Fibroblast of skin of back (primary cell): Measurements from ENCODE around the gene DEFB129.
"Not testable (repeated sequence)": the region's sequence is repeated elsewhere in the genome, so short reads cannot be mapped to it uniquely, and the experiment has no call there.

Experiments
- DNase-seq: peaks from one replicate; pipeline ENCODE4 v3.0.0-alpha.2; 2013

Gene DEFB129

DNA sequence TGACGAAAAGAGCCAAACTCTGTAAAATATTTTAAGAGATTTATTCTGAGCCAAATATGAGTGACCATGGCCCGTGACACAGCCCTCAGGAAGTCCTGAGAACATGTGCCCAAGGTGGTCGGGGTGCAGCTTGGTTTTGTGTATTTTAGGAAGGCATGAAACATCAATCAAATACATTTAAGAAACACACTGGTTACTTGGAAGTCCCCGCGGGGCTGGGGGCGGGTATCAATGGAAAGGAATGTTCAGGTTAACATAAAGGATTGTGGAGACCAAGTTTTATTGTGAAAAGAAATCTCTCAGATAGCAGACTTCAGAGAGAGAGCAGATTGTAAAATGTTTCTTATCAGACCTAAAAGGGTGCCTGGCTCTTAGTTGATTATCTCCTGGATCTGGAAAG, 26.4 kb downstream of the DEFB129 start:
- DNase-seq: not testable (repeated sequence)

- no peak for DNase-seq
These were observed 30.4 kb downstream of the DEFB129 start, which contains the start of gene DEFB132 for GRCh38 chr20:257419-257818. TSS of gene DEFB132 (plus strand) at chr20:257724. CDS start at chr20:257779, 55 bp downstream.

- DNase-seq: no peak
These were observed 31.3 kb downstream of the DEFB129 start for GRCh38 chr20:258269-258858.

- peak; percentile 15 for DNase-seq
These were observed 31.9 kb downstream of the DEFB129 start for GRCh38 chr20:258963-259362.

DNA sequence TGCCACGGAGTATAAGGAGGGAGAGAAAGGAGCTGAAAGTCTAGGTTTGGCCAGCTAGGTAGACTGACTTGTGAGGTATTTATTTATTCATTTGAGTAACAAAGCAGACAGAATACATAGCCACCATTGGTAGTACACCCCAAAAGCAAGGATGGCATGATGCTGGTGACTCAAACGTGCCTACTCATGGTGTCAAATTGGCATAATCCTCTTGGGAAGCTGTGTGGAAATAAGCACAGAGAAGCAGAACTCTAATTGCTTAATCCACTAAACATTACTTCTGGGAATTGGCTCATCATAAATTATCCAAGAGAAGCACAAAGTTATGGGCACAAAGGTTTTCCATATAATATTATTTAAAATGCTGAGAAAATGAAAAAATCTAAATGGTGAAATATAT, 32.9 kb downstream of the DEFB129 start:
- no peak for DNase-seq

- DNase-seq: no peak
These were observed 36.6 kb downstream of the DEFB129 start for GRCh38 chr20:263701-264100.

GRCh38 chr20:266596-267562, 39.8 kb downstream of the DEFB129 start:
- peak; percentile 62 for DNase-seq

DNA sequence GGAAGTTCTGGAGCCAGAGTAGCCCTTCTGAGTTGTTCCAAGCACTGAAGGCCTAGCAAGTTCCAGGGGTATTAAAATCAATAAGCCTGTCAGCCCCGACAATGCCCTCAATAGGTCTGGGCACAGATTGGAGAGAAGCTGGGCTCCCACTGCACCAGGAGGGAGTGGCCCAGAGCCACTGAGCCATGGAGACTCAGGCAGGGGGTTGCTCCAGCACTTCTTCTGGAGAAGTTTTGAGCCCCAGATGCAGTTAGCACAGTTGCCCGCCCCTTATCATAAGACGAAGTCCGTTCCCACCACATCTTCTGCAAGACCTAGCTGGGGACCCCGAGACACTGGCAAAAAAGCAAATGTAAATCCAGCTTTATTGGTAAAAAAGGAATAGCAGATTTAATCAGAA, 43.5 kb downstream of the DEFB129 start:
- DNase-seq: no peak

DNA sequence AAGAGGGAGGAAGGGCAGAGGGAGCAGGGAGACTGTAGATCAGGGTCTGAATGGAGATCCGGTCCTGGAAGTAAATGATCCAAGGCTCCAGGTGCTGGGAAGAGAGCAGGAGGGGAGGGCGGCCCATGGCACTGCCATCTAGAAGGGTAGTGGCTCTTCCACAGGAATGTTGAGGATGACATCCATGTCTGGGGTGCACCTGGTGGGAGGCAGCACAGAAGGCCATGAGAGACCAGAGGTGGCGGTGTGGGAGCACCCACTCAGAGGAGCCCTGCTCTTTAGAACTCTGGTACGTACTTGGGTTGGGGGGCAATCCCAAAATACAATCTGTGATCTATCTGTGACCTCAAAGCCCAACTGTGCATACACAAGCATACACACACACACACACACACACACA, 44.0 kb downstream of the DEFB129 start:
- DNase-seq: no peak

GRCh38 chr20:271528-271927, 44.5 kb downstream of the DEFB129 start:
- no peak for DNase-seq

- DNase-seq: no peak
These were observed 45.7 kb downstream of the DEFB129 start for GRCh38 chr20:272718-273117.

DNA sequence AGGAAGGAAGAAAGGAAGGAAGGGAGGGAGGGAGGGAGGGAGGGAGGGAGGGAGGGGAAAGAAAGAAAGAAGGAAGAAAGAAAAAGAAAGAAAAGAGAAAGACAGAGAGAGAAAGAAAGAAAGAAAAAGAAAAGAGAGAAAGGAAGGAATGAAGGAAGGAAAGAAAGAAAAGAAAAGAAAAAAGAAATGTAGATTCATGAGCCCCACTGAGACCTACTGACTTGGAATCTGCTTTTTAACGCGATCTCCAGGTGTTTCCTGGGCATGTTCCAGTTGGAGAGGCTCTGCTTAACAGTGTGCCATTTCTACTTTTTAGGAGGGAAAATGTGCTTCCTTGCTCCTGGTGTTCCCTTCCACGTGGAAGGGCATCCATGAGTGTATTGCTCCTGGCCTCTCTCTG, 46.8 kb downstream of the DEFB129 start:
- DNase-seq: no peak

GRCh38 chr20:275791-276190, 48.7 kb downstream of the DEFB129 start:
- no peak for DNase-seq

- DNase-seq: no peak
These were observed 49.8 kb downstream of the DEFB129 start for GRCh38 chr20:276620-277495.

DNA sequence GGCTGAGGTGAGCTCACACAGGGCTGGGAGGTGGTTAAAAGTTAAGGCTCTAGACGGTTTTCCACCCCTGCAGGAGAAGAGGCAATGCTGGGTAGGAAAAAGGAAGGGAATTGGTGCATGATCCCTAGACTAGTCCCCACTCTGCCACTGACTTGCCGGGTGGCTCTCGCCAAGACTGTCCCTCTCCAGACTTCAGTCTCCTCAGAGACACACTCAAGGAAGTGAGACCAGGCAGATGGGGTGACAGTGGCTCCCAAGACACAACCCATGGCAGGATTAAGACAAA, 50.4 kb downstream of the DEFB129 start:
- DNase-seq: no peak

GRCh38 chr20:278181-278580, 51.1 kb downstream of the DEFB129 start:
- no peak for DNase-seq

DNA sequence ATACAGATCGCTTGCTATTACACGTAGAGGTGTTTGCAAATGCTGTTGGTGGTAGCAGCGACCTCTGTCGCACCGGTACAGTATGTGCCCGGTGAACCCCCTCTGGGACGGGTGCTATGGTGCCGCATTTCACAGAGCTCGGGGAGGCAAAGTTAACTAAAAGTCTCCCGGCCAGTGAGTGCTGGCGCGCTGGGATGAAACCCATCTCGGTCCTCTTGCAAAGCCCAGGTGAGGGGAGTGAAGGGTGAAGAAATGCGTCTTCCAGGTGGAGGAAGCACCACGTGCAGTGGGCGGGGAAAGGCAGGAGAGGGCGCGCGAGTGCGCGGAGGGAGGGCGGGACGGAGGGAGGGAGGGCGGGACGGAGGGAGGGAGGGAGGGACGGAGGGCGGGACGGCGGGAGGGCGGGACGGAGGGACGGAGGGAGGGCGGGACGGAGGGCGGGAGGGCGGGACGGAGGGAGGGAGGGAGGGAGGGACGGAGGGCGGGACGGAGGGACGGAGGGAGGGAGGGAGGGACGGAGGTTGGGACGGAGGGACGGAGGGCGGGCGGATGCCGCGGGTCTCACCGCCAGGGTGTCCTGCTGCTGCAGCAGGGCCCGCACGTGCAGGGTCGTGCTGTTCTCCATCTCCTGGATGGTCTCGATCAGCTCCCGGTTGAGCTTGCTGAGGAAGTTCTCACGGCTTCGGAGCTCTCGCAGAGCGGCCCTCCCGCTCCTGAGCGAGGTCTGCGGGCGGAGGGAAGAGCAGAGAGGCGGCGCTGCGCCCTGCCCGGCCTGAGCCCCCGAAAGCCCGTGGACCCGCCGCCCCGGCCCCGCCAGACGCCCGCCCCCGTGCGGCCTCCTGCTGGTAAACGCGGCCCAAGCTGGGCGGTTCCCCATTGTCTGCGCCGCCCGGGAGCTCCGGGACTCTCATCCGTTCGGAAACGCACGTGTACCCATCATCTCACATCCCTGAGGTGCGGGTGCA, 51.8 kb downstream of the DEFB129 start:
- no peak for DNase-seq
